ENCODE results near the gene LSMEM2. TPM values are rescaled to one million over a fixed set of nuclear protein-coding genes. Genes with fewer than 3 reads are reported as not detected.

LSMEM2 gene
- total and polyA plus RNA-seq, 2 of the 8 experiments (the other 6 are each of a cell fraction or from before 2014, with no cell fraction given): 0.58 to 0.68 TPM

DNA sequence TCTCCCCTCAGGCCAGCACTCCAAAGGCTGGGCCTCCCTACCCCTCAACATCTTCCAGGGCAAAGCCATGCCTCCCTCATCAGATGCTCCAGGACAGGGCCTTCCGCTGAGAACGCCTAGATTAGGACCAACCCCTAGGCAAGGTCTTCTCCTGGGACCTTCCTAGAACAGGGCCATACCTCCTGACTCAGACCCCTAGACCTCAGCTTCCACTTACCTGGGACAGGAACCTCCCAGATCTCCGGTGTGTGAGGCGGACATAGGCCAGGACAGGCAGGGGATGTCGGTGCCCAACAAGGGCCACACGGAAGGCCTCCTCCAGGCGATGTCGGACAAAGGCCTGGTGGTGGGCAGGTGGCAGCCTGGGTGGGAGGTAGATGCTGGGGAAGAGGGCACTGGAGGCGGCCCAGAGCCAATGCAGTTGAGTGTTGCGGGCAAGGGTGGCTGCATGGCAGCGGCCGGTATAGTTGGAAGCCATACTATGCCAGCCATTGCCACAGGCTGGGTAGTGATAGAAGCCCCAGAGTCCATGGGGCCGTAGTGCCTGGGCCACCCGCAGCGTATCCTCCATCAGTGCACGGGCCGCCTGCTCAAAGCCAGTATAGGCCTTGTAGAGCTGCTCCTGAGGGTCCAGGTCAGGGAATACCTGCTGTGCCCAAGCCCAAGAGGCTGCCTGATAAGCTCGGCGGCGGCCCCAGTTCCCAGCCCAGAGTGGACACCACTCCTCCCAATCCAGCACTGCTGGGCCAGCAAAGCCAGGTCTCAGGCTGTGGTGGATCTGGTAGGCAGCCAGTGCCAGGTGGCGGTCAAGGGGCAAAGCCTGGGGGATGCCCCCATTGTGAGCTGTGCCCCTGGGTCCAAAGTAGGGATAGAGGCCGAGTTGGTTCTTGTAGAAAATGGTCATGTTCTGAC is 15.9 kb downstream of the LSMEM2 start:
- no peak for DNase-seq (ENCODE audit: low read depth in 1 of 2, low spot score in 2 of 2)
- H3K4ac ChIP-seq (replicated peaks; ENCODE audit: insufficient read length, low read depth, low read length): no peak overlapping the region
- H3K27me3 ChIP-seq (replicated peaks in 1 of 4; ENCODE audit: control insufficient read depth in 3 of 4, extremely low read depth in 1 of 4, insufficient read depth in 3 of 4, low read length in 3 of 4): no peaks in the 10 kb centered on the region; a peak in 1 of 7 replicates
- H2BK120ac ChIP-seq (replicated peaks; ENCODE audit: low read depth, low read length): no peak overlapping the region
- H3K14ac ChIP-seq (ENCODE audit: insufficient read length): no peak overlapping the region
- no peaks in the 10 kb centered on the region for H3K9me3 ChIP-seq (ENCODE audit: insufficient read depth in 2 of 2, low read depth in 1 of 2, low read length in 1 of 2)
- no peak overlapping the region for H2AFZ ChIP-seq (ENCODE audit: low read length)
- H2BK5ac ChIP-seq (ENCODE audit: low read depth, low read length): no peak overlapping the region
- no peak overlapping the region for H2AK5ac ChIP-seq (ENCODE audit: low read depth, low read length)
- no peak overlapping the region for H3K9ac ChIP-seq (replicated peaks in 1 of 4; ENCODE audit: extremely low read depth in 1 of 4, low read depth in 3 of 4, low read length in 3 of 4)
- peaks cover 3 to 5% (median 4%) of the 10 kb centered on the region in 4 experiments; a peak in 6 of 8 replicates for H3K36me3 ChIP-seq (ENCODE audit: control insufficient read depth in 2 of 4, insufficient read depth in 4 of 4, low read length in 3 of 4)
- H3K79me2 ChIP-seq (ENCODE audit: control insufficient read depth in 1 of 2, insufficient read depth in 2 of 2, low read length in 2 of 2): peaks cover 0 to 15% of the 10 kb centered on the region in 2 experiments; a peak in 3 of 4 replicates
- H3K4me2 ChIP-seq (ENCODE audit: insufficient read depth in 1 of 2, low read depth in 2 of 2, low read length in 2 of 2): no peak overlapping the region
- no peak overlapping the region for H2BK15ac ChIP-seq (ENCODE audit: low read length)
- ChIA-PET POLR2A (ENCODE audit: partially characterized antibody) (interaction anchor here (0.9 to 3.4 kb wide), 9 partner anchors 11 to 37 kb away, joined by 3 to 29 read pairs (median 4); partner anchors contain the start of gene HYAL2), CTCF (ENCODE audit: partially characterized antibody) (interaction anchor here (0.5 to 3.4 kb wide), 12 partner anchors 8 to 622 kb away, joined by 3 to 16 read pairs (median 4); partner anchors contain the start of genes HYAL2 and LSMEM2)
- no peak overlapping the region for H3K18ac ChIP-seq (ENCODE audit: extremely low read depth, low read length)
- peaks cover 3% of the 10 kb centered on the region; the same call in 1 of the 2 replicates for H3K79me1 ChIP-seq (ENCODE audit: low read depth, low read length)
- 0 out of 2 replicates have a peak overlapping the region, but pooled peaks have one; percentile 17 for H2BK12ac ChIP-seq (ENCODE audit: low read depth, low read length)
- H3K4me1 ChIP-seq (replicated peaks in 1 of 4; ENCODE audit: control insufficient read depth in 3 of 4, insufficient read depth in 4 of 4, low read length in 3 of 4): peaks cover 0 to 14% (median 6%) of the 10 kb centered on the region in 4 experiments; a peak in 5 of 7 replicates
- 91% methylated on average over 22 of the region's 22 CpGs; no CpG with 5 or more reads in 1 of the 2 experiments for WGBS, 2 experiments (ENCODE audit: extremely low coverage in 1 of 2, insufficient coverage in 1 of 2, insufficient read length in 1 of 2, insufficient replicate concordance in 2 of 2, low coverage in 1 of 2, low lambda C conversion rate in 2 of 2, missing lambda C conversion rate in 1 of 2)
- no peak overlapping the region for H4K91ac ChIP-seq (replicated peaks; ENCODE audit: insufficient read length, low read length)
- no peak overlapping the region for H4K8ac ChIP-seq (ENCODE audit: extremely low read depth, insufficient read depth, low read length)
- no peak overlapping the region for H3K4me3 ChIP-seq (ENCODE audit: extremely low read depth in 1 of 4, insufficient read depth in 2 of 4, low read depth in 3 of 4, low read length in 4 of 4)
- no peak for FAIRE-seq
- H4K20me1 ChIP-seq (replicated peaks in 1 of 2; ENCODE audit: control insufficient read depth in 1 of 2, insufficient read depth in 2 of 2, low read length in 2 of 2): peaks cover 0 to 3% of the 10 kb centered on the region in 2 experiments
- no peak overlapping the region for H3K23ac ChIP-seq (ENCODE audit: insufficient read length)
- H3K27ac ChIP-seq (ENCODE audit: low read depth, low read length): no peak overlapping the region
- H3K23me2 ChIP-seq (ENCODE audit: low read depth, low read length): peaks cover 15% of the 10 kb centered on the region
- no peak overlapping the region for H4K5ac ChIP-seq (ENCODE audit: insufficient read length, low read depth, low read length)
- H3K56ac ChIP-seq (replicated peaks; ENCODE audit: insufficient read length, low read depth, low read length): no peak overlapping the region
- H2BK20ac ChIP-seq (ENCODE audit: low read length): no peak overlapping the region
- TF ChIP-seq BACH1 (IDR thresholded peaks at IDR 0.05; ENCODE audit: low read length) (no peak), GTF2F1 (IDR thresholded peaks at IDR 0.05; ENCODE audit: borderline replicate concordance, low read depth, low read length) (no peak), CBX8 (IDR thresholded peaks at IDR 0.05; ENCODE audit: borderline replicate concordance, low read depth, low read length) (no peak), CHD2 (IDR thresholded peaks at IDR 0.05; ENCODE audit: low read length) (no peak), ZNF274 (IDR thresholded peaks at IDR 0.05; ENCODE audit: borderline replicate concordance, extremely low read depth, low read length) (no peak), JUN (IDR thresholded peaks at IDR 0.05; ENCODE audit: low read depth, low read length) (no peak), CBX5 (IDR thresholded peaks at IDR 0.05; ENCODE audit: low read depth, low read length) (no peak), GABPA (IDR thresholded peaks at IDR 0.05; ENCODE audit: borderline replicate concordance, insufficient read depth, low read length) (no peak), KDM5A (IDR thresholded peaks at IDR 0.05; ENCODE audit: low read length) (no peak)
- TF ChIP-seq, protein P1, sequence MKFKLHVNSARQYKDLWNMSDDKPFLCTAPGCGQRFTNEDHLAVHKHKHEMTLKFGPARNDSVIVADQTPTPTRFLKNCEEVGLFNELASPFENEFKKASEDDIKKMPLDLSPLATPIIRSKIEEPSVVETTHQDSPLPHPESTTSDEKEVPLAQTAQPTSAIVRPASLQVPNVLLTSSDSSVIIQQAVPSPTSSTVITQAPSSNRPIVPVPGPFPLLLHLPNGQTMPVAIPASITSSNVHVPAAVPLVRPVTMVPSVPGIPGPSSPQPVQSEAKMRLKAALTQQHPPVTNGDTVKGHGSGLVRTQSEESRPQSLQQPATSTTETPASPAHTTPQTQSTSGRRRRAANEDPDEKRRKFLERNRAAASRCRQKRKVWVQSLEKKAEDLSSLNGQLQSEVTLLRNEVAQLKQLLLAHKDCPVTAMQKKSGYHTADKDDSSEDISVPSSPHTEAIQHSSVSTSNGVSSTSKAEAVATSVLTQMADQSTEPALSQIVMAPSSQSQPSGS (IDR thresholded peaks at IDR 0.05; ENCODE audit: low read length): no peak
